Psoas muscle (tissue), 8 donors: ENCODE results near the gene ZCCHC7. TPM values are rescaled to one million over a fixed set of nuclear protein-coding genes. Genes with fewer than 3 reads are reported as not detected.

Experiments used
- ATAC-seq, 4 donors: fragments of 200-7000 bp; cut with Tn5 transposase; one replicate each; pipeline ENCODE4 v1.9.1; 2020; ENCODE audit warnings: moderate library complexity in 3 of 4, mild to moderate bottlenecking in 2 of 4
- DNase-seq, 2 donors: peaks; one replicate each; pipeline ENCODE4 v3.0.0-alpha.2; 2020
- H3K27ac ChIP-seq: fragments of 200-600 bp; one replicate; pipeline ENCODE4 v1.8.0; 2022
- H3K27me3 ChIP-seq, 3 donors: fragments of 200-600 bp in 1 of 3; one replicate each; pipeline versions ENCODE4 v1.6.1 to v1.8.0; 2013 to 2022; ENCODE audit warnings: low read length in 2 of 3, mild to moderate bottlenecking in 2 of 3, moderate library complexity in 1 of 3; ENCODE audit not compliant: insufficient read depth in 3 of 3
- H3K36me3 ChIP-seq, 2 donors: fragments of 200-600 bp in 1 of 2; one replicate each; pipeline versions ENCODE4 v1.6.1 to v1.8.0; 2013 to 2022; ENCODE audit warnings: low read depth in 1 of 2, mild to moderate bottlenecking in 1 of 2, moderate library complexity in 1 of 2; ENCODE audit not compliant: insufficient read depth in 1 of 2
- H3K4me1 ChIP-seq: fragments of 200-600 bp; one replicate; pipeline ENCODE4 v1.8.0; 2022
- H3K4me3 ChIP-seq: fragments of 200-600 bp; one replicate; pipeline ENCODE4 v1.8.0; 2022; ENCODE audit warnings: mild to moderate bottlenecking
- H3K9me3 ChIP-seq: fragments of 200-600 bp; one replicate; pipeline ENCODE4 v1.8.0; 2022
- CTCF ChIP-seq: fragments of 200-600 bp; IDR thresholded peaks from one replicate; pipeline ENCODE4 v1.8.0; 2022; ENCODE audit warnings: antibody characterized with exemption
- WGBS, 3 donors: extraction: QIAGEN DNeasy Blood & Tissue Kit; methylation state at CpG; one replicate each; pipeline versions ENCODE4 v1.1.6 to v1.1.7; 2013; 5-methylcytosine and 5-hydroxymethylcytosine counted together
- intact Hi-C, 2 donors: fragments of 100-400 bp; cut with DNase I; formaldehyde crosslinking; loops; one replicate each; pipeline versions ENCODE4 v1.11.0 to v1.14.2; 2022
- polyA plus RNA-seq, 3 donors: library from polyadenylated mRNA; stranded (reverse); fragments of 200-250 nt; gene quantifications; one replicate each; pipeline ENCODE4 v1.2.3, GENCODE V29; 2013
- total RNA-seq, 4 donors: library from RNA; stranded (reverse); fragmentation: NEBNext Ultra II Directional in 2 of 4; extraction: Animal tissue kit (Norgen Biotek cat#: 25700) in 2 of 4; gene quantifications; one replicate each; pipeline versions ENCODE4 v1.2.1 to v1.2.4, GENCODE V29; 2021 to 2023
- donor health status: healthy with polysubstance abuse.
- donor health status: DM: no; HTN: no; CAD: no; lungs with moderate emphysema.
- donor health status: Bipolar disorder and iron deficiency.
- donor health status: healthy.
- donor health status: DM: yes; HTN: yes; CAD: no.
- donor health status: DM: no; HTN: no; CAD: no.
- donor health status: DM: no; HTN: no; CAD: no.
- donor health status: DM: yes; HTN: yes; CAD: no.

The ZCCHC7 gene
- total and polyA plus RNA-seq, 7 donors = 6.2 to 10.3 (median 7.3) TPM

- ATAC-seq = no peak
- Histone ChIP-seq H3K9me3 (no peaks in the 10 kb centered on the region), H3K4me1 (no peaks in the 10 kb centered on the region), H3K27ac (no peak overlapping the region), H3K4me3 (no peak overlapping the region), H3K36me3 (no peaks in the 10 kb centered on the region), H3K27me3 (peaks cover 0 to 2% (median 0%) of the 10 kb centered on the region in 3 donors)
- TF ChIP-seq CTCF = no peak
- 83 to 86% (median 84%) methylated on average over 5 of the region's 5 CpGs for WGBS, 3 donors
- DNase-seq = no peak
- intact Hi-C loops = no loop called here
These were observed 250.7 kb downstream of the ZCCHC7 start for GRCh38 chr9:37370968-37371563.

GRCh38 chr9:37371565-37372464 lies 251.4 kb downstream of the ZCCHC7 start:
- H3K27me3 ChIP-seq = peaks cover 0 to 2% (median 0%) of the 10 kb centered on the region in 3 donors
- no peak overlapping the region for H3K4me3 ChIP-seq
- TF ChIP-seq CTCF = no peak
- H3K27ac ChIP-seq = no peak overlapping the region
- H3K9me3 ChIP-seq = no peaks in the 10 kb centered on the region
- DNase-seq (no peak), ATAC-seq (no peak)
- no peaks in the 10 kb centered on the region for H3K36me3 ChIP-seq
- H3K4me1 ChIP-seq = no peaks in the 10 kb centered on the region
- intact Hi-C loops = no loop called here
- 60 to 63% (median 61%) methylated on average over 20 of the region's 20 CpGs for WGBS, 3 donors

GRCh38 chr9:37372839-37373238 lies 252.5 kb downstream of the ZCCHC7 start:
- H3K4me3 ChIP-seq = no peak overlapping the region
- no peak for TF ChIP-seq CTCF
- no peaks in the 10 kb centered on the region for H3K4me1 ChIP-seq
- no peak overlapping the region for H3K27ac ChIP-seq
- WGBS, 3 donors = 86 to 92% (median 89%) methylated on average over 3 of the region's 3 CpGs
- no peak for ATAC-seq
- intact Hi-C loops = no loop called here
- no peaks in the 10 kb centered on the region for H3K9me3 ChIP-seq
- peaks cover 0 to 2% (median 0%) of the 10 kb centered on the region in 3 donors for H3K27me3 ChIP-seq
- no peaks in the 10 kb centered on the region for H3K36me3 ChIP-seq
- no peak for DNase-seq

- TF ChIP-seq CTCF = no peak
- 88 to 95% (median 91%) methylated on average over 1 of the region's 1 CpG for WGBS, 3 donors
These were observed 253.2 kb downstream of the ZCCHC7 start for GRCh38 chr9:37373621-37374020.

More at GRCh38 chr9:37373621-37374020, 253.2 kb downstream of the ZCCHC7 start:
- ATAC-seq (no peak), DNase-seq (no peak)
- Histone ChIP-seq H3K27ac (no peak overlapping the region), H3K36me3 (no peaks in the 10 kb centered on the region), H3K27me3 (peaks cover 0 to 2% (median 0%) of the 10 kb centered on the region in 3 donors), H3K4me3 (no peak overlapping the region), H3K4me1 (no peaks in the 10 kb centered on the region), H3K9me3 (no peaks in the 10 kb centered on the region)
- intact Hi-C loops = no loop called here
